Upper lobe of right lung (tissue), 1 donor: Measurements from ENCODE around the gene FBLN1. TPM values are rescaled to one million over a fixed set of nuclear protein-coding genes. Genes with fewer than 3 reads are reported as not detected.

Source experiments
- ATAC-seq: fragments of 200-7000 bp; cut with Tn5 transposase; one replicate; pipeline ENCODE4 v1.9.1; 2020; ENCODE audit warnings: mild to moderate bottlenecking, moderate library complexity
- DNase-seq: peaks from one replicate; pipeline ENCODE4 v3.0.0-alpha.2; 2020
- H3K27ac ChIP-seq: fragments of 200-600 bp; one replicate; pipeline ENCODE4 v1.8.0; 2022
- H3K27me3 ChIP-seq: fragments of 200-600 bp; one replicate; pipeline ENCODE4 v1.8.0; 2022; ENCODE audit warnings: mild to moderate bottlenecking
- H3K36me3 ChIP-seq: fragments of 200-600 bp; one replicate; pipeline ENCODE4 v1.8.0; 2022
- H3K4me1 ChIP-seq: fragments of 200-600 bp; one replicate; pipeline ENCODE4 v1.8.0; 2022
- H3K4me3 ChIP-seq: fragments of 200-600 bp; one replicate; pipeline ENCODE4 v1.8.0; 2022; ENCODE audit warnings: mild to moderate bottlenecking
- H3K9me3 ChIP-seq: fragments of 200-600 bp; one replicate; pipeline ENCODE4 v1.8.0; 2022
- intact Hi-C: fragments of 100-400 bp; cut with DNase I; formaldehyde crosslinking; loops from one replicate; pipeline ENCODE4 v1.11.0; 2022
- total RNA-seq: library from RNA; stranded (reverse); fragmentation: NEBNext Ultra II Directional; extraction: Animal tissue kit (Norgen Biotek cat#: 25700); gene quantifications from one replicate; pipeline ENCODE4 v1.2.1, GENCODE V29; 2021
- TF ChIP-seq, protein P1 (sequence below): fragments of 200-600 bp; IDR thresholded peaks from one replicate; pipeline ENCODE4 v1.8.0; 2022; ENCODE audit warnings: antibody characterized with exemption
- donor health status: DM: no; HTN: yes; CAD: no; lungs with severe emphysema.

Gene FBLN1
- total RNA-seq, 1 donor from 2014 or later = 272 TPM

DNA sequence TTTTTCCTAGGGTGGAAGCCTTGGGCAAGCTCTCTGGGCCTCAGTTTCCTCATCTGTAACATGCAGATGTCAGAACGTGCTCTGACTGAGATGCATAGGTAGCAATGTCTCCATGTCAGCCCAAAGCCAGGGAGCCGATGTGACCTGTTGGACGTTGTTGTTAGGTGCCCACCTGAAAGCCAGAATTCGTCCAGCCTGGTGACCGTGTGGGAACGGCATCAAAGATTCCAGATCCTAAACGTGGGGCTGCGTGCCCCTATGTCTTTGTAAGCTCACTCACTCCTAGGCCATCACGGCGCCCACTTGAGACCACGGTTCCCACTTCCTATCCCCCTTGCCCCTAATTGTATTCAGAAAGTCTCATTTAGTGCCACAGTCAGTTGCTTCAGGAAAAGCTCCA lies 48.2 kb downstream of the FBLN1 start:
- Histone ChIP-seq H3K27ac (peak overlapping the region; percentile 80), H3K36me3 (no peaks in the 10 kb centered on the region), H3K9me3 (no peaks in the 10 kb centered on the region), H3K27me3 (no peaks in the 10 kb centered on the region), H3K4me3 (no peak overlapping the region), H3K4me1 (peaks cover 28% of the 10 kb centered on the region)
- intact Hi-C loops = no loop called here
- TF ChIP-seq, protein P1, sequence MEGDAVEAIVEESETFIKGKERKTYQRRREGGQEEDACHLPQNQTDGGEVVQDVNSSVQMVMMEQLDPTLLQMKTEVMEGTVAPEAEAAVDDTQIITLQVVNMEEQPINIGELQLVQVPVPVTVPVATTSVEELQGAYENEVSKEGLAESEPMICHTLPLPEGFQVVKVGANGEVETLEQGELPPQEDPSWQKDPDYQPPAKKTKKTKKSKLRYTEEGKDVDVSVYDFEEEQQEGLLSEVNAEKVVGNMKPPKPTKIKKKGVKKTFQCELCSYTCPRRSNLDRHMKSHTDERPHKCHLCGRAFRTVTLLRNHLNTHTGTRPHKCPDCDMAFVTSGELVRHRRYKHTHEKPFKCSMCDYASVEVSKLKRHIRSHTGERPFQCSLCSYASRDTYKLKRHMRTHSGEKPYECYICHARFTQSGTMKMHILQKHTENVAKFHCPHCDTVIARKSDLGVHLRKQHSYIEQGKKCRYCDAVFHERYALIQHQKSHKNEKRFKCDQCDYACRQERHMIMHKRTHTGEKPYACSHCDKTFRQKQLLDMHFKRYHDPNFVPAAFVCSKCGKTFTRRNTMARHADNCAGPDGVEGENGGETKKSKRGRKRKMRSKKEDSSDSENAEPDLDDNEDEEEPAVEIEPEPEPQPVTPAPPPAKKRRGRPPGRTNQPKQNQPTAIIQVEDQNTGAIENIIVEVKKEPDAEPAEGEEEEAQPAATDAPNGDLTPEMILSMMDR = no peak
- ATAC-seq = no peak
- DNase-seq = no peak

DNA sequence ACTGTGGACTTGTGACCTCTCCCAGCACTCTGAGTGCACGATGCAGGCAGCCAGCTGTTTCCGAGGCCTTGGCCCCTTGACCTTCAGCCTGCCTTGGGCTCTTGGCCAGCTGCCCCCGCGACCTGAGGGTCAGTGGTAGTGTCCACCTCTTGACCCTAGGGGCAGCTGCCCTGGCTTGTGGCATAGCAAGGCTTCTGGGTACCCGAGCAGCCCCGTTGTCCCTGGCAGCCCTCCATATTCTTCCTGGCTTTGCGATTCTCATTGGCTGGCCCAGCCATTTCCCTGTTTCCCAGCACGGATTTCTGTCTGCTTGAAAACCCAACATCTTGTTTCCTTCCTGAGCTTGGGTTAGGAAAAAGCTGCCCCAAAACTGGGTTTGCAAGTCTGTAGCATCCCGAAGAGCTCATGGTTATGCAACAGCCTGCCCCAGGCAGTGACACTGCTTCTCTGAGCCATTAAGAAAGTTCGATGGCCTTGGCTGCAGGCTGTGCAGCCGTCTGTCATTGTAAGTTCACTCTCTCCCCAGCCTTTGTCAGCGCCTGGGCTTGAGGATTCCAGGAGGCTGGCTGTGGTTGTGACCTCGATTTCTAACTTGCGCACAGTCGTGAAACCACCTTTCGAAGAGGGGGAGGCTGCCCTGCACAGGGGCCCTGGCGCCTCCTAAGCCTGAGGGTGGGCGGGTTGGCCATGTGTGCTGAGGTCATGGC lies 48.8 kb downstream of the FBLN1 start:
- H3K4me1 ChIP-seq = peaks cover 28% of the 10 kb centered on the region
- peak overlapping the region; percentile 80 for H3K27ac ChIP-seq
- H3K4me3 ChIP-seq = no peak overlapping the region
- H3K27me3 ChIP-seq = no peaks in the 10 kb centered on the region
- H3K9me3 ChIP-seq = no peaks in the 10 kb centered on the region
- DNase-seq (no peak), ATAC-seq (no peak)
- intact Hi-C loops = no loop called here
- H3K36me3 ChIP-seq = no peaks in the 10 kb centered on the region
- TF ChIP-seq, protein P1 = no peak

DNA sequence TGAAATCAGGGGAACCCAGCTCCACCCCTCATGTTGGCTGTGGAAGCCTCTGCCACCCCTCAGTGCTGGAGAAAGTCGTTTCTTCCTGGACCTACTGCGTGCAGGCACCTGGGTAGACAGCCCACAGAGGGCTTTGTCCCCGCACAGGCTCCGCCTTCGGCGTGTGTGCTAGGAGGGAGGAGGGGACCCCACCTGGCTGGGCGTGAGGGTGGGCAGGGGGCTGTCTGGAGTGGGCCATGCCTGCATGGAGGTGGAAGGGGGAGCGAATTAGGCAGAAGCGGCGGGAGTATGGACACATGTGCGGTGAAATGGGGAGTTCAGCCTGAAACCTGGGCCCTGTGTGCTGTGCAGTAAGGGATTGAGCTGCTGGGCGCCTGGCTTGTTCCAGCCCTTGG lies 49.3 kb downstream of the FBLN1 start:
- H3K4me3 ChIP-seq = no peak overlapping the region
- H3K27me3 ChIP-seq = no peaks in the 10 kb centered on the region
- TF ChIP-seq, protein P1 = no peak
- DNase-seq (no peak), ATAC-seq (no peak)
- H3K9me3 ChIP-seq = no peaks in the 10 kb centered on the region
- peaks cover 28% of the 10 kb centered on the region for H3K4me1 ChIP-seq
- intact Hi-C loops = no loop called here
- H3K36me3 ChIP-seq = no peaks in the 10 kb centered on the region
- H3K27ac ChIP-seq = peak overlapping the region; percentile 80

DNA sequence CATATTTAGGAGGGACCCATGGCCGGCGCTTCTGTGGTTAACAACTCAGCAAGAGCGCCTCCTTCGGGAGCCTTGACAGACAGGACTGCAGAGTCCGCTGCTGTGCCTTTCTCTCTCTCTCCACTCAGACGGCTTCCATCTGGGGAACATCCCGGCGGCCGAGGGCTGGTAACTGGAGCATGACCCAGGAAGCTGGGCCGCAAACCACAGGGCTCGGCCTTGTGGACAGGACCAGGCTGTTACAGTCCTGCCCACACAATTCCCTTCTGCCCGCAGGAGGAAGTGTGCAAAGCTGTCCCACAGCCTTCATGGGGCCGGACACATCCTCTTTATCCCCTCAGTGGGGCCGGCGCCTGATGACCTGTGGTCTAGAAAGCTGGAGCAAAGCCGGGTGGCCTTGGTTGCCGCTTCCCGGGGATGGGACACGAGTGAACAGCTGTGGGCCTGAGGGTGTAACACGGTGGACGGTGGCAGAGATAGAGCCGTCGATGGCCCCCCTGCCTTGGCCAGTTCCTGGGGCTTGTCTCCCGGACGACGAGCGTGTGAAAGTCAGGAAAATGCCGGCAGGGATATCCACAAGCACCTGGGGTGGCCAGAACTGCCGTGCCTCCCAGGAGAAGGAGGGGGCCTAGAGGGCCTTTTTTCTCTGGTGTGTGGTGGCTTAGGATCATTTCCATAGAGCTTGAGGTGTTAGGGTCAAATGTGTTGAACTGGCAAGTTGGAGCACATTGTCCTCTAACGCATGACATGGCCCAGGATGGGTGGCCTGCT lies 50.1 kb downstream of the FBLN1 start:
- no peaks in the 10 kb centered on the region for H3K9me3 ChIP-seq
- intact Hi-C loops = no loop called here
- H3K4me3 ChIP-seq = no peak overlapping the region
- ATAC-seq (peak; percentile 86), DNase-seq (peak; percentile 86)
- TF ChIP-seq, protein P1 = no peak
- no peaks in the 10 kb centered on the region for H3K27me3 ChIP-seq
- no peaks in the 10 kb centered on the region for H3K36me3 ChIP-seq
- H3K4me1 ChIP-seq = peaks cover 28% of the 10 kb centered on the region
- H3K27ac ChIP-seq = peak overlapping the region; percentile 80

DNA sequence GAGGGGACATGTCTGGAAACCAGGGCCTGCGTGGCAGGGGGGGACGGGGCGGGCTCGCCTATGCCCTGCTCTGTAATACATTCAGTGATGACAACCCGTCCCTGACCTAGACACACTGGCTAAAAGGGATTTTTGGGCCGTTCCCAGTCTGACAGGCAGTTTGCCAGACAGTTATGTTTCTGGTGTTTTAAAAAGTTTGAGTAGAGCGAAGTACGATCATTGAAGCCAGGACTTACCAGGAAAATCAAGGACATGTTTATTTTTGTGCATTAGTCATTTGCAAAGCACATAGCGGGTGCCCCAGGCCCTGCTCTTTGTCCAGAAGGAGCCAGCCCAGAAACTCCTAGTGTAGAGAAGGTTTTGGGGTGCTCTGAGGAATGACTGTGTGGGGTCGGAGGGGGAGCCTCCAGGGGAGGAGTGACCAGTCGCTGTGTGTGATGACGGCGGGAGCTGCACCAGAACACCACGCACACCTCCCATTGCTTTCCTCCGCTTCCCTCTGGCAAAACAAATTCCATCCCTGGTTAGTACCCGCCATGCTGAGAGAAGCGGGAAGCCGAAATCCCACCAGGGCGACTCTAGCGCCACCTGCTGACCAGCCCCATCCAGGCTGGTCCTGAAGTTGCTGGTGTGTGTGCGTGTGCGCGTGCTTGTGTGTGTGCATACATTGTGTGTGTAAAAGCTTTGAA lies 50.8 kb downstream of the FBLN1 start:
- H3K27ac ChIP-seq = peak overlapping the region; percentile 80
- peak; percentile 80 for ATAC-seq
- H3K27me3 ChIP-seq = no peaks in the 10 kb centered on the region
- intact Hi-C loops = no loop called here
- H3K4me1 ChIP-seq = peaks cover 28% of the 10 kb centered on the region
- no peaks in the 10 kb centered on the region for H3K36me3 ChIP-seq
- DNase-seq = peak; percentile 84
- H3K9me3 ChIP-seq = no peaks in the 10 kb centered on the region
- TF ChIP-seq, protein P1 = peak; percentile 80
- H3K4me3 ChIP-seq = no peak overlapping the region
